HG02870 (cell line): ENCODE data around the gene TMEM53.

Experiments
- ATAC-seq: cut with Tn5 transposase; IDR thresholded peaks from one replicate; pipeline ENCODE4 v1.9.1; 2021; ENCODE audit warnings: mild to moderate bottlenecking, moderate library complexity; ENCODE audit not compliant: unreplicated experiment

TMEM53 gene

DNA sequence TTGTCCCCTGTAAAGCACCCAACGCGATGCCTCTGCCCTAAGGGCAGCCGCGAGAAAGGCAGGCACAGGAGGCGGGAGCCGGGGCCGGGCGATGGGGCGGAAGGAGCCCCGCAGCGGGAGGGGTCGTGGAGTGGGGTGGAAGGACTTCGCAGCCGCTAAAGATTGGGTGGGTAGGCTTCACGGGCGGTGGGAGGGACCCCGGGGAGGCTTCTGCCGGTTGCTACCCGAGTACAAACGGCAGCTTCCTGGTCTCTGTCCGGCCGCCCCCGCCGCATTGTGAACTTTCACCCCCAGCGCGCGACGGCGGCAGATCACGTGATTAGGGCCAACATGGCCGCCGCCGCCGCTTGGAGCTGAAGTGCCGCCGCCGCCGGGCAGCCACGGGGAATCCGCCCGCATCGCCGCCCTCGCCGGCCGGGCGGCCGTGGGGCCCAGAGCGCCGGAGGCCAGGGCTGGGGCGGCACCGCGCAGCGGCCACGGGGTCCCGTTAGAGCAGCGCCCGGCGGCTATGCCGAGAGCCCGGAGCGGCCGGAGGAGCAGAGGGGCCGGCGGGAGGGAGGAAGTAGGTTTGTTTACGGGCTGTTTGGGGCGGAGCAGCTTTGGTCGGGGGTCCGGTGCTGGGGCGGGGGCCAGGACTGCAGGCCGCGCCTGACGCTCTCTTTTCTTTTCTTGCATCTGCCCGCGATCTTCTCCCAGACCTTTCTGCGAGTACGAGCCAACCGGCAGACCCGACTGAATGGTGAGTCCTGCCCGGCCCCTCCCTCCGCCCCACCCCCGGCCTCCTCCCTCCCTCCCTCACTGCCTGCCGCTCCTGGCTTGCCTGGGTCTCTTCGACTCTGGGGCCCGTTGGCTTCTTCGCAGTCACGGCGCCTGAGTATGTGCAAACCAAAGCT, 42.4 kb downstream of the TMEM53 start:
- ATAC-seq = peak; percentile 64

DNA sequence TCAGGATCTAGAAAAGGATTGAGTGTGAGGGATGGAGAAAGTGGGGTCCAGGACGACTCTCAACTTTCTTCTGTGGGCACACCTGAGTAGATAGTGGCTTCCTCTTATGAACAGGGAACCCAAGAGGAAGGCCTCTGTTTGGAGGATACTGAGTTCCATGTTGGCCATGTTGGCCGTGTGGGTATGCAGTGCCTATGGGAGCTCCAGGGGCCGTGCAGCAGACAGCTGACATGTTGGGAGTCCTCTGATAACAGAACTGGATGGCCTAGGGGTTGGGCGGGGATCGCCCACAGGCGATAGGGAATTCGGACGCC, 43.0 kb downstream of the TMEM53 start:
- no peak for ATAC-seq

DNA sequence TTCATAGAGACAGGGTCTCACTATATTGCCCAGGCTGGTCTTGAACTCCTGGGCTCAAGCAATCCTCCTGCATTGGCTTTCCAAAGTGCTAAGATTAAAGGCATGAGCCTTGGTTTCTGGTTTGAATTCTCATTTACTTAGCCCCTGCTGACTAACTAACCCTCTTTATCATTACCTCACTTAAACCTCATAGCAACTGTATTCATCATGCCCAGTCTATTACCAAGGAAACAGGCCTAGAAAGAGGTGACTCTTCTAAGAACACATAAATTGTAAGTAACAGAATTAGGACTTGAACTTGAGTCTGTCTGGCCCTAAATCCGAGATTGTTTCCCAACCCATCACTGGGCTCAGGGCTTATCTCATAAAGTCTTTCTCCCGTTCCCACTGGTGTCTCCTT, 44.2 kb downstream of the TMEM53 start:
- ATAC-seq = no peak

DNA sequence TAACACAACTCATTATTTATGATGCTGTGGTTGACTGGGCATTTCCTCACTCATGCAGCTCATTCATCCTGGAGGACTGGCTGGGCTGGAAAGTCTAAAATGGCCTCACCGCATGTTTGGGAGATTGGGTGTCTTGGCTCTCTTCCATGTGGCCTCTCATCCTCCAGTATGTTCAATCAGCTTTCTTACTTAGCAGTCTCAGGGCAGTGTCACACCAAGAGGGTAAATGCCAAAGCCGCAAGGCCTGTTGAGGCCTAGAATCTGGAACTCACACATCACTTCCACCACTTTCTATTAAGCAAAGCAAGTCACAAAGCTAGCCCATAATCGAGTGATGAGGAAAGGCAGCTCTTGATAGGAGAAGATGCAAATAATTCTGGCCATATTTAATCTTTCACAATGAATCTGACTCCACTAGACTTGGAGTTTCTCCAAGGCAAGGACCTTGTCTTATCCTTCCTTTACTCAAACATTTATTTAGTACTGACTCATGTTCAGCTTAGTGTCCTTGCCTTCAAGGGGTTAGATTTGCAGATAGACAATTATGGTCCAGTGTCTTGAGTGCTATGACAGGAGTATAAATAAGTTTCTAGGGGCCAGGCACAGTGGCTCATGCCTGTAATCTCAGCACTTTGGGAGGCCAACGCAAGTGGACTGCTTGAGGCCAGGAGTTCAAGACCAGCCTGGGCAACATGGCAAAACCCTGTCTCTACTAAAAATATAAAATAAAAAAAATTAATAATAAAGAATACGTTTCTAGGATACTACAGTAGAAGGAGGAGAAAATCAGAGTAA, 45.1 kb downstream of the TMEM53 start:
- no peak for ATAC-seq

DNA sequence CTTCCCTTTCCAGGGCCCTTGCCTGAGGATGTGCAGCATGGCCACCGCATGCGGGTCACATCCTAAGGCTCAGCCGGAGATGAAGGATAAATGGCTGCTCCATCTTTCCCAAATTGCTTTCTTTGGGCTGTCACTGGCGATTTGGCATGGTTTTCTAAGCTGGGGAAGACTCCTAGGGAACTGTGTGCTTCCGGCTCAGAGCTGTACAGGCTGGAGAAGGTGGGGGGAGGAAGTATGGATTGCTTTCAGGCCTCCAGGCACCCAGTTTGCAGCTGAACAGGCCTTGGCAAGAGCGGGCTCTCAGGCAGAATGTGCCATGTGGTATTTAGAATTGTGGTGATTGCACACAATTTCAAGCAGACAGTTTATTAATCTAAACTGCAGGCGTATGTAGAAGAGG, 48.9 kb downstream of the TMEM53 start:
- no peak for ATAC-seq

DNA sequence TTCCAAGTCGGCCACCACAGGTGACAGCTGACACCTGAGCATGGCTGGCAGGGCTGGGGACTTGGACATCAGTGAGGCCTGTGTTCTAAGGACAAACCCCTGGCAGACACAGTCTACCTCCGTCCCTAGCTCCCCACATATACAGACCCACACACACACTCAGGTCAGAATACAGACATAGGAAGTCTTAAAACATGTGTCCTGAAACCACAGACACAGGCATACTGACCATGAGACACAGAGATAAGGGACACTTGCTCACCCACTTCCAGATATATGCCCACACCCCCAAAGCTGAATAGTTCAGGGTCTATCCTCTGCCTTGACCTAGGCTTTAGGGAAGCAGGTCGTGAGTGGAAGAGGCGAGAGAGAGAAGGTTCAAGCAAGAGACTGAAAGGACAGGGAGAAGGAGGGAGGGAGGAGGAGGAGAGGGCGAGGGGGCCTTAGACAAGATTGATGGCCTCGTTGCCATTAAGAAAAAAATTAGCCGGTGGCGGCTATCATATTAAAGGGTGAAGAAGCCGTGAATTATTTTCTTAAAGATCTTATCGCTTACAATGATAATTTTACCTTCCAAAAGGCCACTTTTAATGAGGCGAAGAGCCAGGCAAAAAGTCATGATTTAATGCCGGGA, 49.9 kb downstream of the TMEM53 start:
- ATAC-seq = no peak

DNA sequence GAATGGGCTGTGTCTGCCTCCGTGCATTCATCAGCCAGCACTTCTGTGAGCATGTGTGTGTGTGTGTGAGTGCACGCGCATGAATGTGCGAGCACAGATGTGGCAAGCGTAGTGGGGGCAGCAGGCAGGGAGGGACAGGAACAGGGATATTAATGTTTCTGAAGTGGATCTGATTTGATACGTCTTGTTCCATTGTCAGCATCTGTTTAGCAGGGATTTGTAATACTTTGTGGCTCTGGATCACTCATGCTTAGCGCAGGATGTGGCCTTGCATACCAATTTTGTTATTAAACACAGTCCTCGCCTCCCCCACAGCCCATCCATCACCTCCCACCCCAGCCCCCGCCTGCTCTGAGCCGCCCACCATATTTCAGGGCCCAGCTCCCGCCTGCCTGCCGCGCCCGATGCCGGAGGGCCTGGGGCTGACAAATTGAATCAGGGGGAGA, 52.4 kb downstream of the TMEM53 start:
- no peak for ATAC-seq

DNA sequence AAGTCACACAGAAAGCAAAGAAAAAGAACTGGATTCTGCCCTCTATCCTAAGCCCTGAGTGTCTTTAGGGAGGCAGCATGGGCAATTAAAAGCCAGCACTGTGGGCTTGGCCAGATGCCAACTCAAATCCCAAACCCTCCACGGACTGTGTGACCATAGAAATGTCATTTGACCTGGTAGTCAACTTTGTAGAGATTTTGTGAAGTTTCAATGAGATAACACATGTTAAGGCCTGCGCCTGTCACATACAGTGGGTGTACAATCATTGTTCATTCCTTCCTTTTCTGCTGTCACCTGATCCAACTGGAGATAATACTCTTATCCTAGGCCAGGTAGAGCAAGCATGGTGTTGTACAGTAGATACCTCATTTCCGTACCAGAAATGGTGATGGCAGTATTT, 54.2 kb downstream of the TMEM53 start:
- ATAC-seq = no peak

DNA sequence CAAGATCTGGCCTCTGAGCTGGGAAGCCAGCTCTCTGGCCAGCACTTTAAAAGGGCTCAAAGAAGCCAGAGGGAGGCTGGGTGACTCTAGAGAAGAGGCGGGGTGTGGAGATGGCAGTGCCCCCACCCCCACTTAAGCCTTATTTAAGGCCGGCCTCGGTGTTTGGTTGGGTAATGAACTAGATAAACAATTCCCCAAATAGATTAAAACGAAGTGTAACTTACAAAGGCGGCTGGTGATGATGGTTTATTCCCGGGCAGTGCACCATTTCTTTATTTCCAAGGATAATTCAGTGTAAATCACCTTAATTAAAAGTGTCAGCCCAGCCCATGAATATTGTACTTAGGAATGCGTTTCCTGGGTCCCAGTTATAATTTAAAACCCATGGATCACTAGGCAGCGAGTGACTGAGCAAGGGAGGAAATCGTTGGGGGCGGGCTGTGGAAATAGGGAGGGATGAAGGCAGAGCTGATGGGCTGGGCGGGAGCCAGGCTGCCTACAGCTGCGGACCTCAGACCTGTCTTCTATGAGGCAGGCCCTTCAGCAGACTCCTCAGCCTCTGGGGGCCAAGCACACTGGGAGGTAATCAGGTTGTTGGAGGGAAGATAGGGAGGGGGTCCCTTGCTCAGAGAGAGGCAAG, 54.9 kb downstream of the TMEM53 start:
- no peak for ATAC-seq

DNA sequence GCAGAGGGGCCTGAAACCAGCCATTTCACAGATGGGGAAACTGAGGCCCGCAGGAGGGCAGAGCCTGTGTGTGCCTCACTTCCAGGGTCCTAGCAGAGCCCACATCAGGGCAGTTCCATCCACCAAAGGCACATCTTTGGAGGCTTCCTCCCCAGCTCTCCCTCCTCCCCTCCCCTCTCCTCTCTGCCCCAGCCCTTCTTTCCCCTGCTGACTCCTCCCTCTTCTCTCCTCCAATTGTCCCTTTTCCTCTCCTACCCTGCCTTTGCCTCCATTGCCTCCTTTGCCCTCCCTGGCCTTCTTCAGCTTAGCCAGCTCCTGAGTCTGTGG, 56.6 kb downstream of the TMEM53 start:
- no peak for ATAC-seq

DNA sequence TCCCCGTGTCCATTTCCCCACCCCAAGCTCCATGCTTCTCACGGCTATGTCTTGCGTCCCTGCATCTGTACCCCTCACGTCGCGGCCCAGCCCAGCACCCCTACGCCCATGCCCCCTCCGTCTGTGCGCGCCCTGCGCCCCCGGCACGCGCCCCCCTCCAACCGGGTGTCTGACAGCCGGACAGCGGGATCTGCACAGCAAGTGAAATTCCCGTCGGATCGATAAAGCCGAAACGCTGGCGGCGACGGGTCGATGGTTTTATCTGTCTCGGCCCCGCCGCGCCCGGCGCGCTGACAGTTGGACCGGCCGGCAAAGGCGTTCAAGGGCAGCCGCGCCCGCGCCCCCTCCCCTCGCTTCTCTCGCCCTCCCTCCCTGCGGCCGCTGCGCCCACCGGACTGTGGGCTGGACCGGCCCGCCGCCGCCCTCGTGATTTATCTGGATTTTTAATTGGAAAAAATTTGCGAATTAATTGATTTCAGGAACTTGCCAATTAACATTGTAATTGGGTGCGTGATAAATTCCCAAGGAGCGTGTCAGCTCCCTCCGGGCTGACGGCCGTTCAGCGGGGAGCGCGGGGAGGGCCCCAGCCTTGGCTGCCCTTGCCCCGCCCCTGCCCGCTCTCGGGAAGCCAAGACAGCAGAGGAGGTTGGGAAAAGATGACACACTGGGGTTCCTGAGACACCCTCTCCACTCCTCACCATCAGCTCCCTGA, 57.1 kb downstream of the TMEM53 start:
- no peak for ATAC-seq

DNA sequence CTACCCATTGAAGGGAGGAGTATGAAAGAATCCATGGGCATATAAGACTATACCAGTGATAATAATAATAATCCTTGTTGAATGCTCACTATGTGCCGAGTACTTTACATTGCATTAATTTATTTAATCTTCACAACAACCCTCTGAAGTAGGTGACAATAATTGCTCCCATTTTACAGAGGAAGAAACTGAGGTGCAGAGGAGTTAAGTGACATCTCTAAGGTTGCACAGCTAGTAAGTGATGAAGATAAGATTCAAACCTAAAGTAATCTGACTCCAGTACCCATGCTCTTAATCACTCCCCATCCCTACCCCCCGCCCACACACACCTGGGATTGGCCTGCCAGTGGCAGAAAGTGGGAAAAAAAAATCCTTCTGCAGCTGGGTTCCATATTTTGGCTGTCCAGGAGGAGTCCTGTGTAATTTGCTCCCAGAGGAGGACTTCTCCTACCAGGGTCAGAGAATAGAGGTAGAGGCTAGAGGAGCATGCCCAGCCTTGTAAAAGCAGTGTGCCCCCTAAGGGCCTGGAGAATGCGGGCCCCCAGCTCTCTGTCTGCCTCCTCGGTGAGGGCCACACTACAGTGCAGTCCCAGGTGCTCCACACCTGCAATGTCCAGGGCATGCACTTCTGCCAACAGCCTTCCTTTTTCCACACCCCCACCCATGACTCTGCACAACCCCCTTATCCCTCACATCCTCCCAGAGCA, 57.8 kb downstream of the TMEM53 start:
- no peak for ATAC-seq

DNA sequence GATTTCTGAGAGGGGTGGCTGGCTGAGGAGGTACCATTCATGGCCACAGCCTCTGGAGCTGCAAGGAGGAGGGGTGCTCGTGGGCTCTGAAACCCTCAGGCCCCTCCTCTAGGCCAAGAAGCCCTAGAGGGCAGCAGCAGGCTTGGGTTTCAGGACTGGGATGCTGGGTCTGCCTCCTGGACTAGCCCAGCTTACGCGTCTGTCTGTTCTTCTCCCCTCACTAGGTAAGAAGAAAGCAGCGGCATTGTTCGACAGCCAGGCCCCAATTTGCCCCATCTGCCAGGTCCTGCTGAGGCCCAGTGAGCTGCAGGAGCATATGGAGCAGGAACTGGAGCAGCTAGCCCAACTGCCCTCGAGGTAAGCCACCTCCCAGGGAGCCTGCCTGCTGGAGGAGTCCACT, 60.3 kb downstream of the TMEM53 start:
- ATAC-seq = no peak

DNA sequence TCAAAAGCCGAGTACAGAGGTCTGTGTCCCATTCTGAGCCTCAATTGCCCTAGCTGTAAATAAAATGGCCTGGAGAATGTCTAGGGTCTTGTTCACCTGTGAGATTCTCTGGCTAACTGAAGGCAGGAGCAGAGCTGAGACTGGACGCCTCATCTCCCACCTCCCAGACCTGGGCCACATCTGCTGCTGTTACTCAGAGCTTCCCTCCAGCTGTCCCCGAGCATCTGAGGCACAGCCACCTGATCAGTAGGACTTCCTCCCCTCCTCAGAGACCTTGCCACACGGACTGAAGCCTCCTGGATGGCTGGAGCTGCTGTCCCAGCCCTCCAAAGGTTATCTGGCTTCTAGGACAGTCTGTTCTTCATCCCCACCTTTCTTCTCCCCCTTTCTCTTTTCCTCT, 62.4 kb downstream of the TMEM53 start:
- no peak for ATAC-seq

DNA sequence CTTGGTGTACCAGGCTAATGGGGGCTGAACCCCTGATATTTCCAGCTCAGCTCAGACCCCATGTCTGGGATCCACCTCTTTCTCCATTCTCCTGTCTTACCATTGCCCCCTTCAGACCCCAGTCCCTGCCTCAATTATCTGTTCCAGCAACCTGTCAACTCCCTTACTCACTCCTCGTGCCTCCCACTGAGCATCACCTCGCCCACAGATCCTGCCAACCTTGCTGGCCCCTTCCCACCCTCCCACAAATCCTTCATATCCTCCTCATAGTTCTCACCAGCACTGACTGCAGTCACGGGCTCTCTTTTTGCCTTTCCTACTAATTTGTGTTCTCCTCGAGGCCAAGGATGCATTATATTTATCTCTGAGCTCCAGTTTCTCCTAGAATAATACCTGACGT, 62.9 kb downstream of the TMEM53 start:
- ATAC-seq = no peak

DNA sequence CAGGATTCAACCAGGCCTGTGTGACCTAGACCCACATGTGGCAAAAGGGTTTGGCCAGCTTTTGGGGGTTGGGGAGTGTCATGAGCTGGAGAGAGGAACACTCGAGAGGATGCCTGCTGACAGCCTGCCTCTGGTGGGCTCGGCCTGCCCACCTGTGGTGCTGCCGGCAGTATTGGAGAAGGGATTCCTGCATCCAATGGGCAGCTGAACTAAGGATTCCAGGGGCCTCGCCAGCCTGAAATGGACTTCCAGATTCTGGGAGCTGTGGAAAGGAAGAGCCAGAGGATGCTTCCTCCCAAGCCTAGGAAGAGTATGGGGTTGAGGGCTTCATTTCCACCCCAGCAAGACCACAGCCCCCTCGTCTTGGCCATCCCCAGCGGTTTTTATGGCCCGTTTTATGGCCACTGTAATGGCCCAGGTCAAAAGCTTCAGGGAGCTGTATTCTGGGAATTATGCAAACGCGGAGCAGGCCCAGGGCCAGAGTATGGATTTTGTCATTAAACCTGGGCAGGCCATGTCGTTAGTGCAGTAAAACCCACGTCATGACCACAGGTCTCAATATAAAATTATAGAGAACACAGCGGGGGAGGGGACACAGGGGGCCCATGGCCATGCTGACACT, 63.6 kb downstream of the TMEM53 start:
- no peak for ATAC-seq

DNA sequence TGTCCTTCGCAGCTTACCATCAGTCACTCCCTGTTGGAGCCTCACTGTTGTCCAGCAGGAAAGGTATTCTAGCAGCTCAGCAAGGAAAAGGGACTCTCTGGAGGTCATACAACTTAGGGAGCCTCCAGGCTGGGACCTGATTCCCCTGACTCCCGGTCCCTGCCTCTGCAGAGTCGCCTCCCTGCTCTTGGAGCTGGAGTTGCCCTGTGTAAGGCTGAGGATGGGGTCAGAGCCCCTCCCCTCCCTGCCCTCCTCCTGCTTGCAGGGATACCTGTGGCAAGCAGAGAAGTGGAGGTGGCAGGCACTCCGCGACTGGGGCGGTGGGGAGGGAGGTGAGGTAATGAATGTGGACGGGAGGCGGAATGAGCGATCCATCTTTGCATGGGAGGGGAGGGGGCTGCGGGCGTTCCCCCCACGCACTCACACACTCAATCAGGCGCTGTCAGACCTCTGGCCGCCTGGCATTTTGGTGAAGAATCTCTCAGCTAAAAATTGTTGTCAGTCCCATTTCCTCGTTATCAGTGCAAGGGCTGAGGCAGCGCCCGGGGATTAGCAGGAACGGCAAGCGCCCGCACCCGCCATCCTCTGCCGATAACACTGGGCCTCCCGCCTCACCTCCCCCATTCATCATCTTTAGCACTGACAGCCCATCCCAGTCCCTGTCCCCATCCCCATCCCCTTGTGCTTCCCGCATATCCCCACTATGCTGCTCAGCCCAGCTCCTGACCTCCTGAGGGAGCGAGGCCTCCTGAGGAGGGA, 64.3 kb downstream of the TMEM53 start:
- ATAC-seq = no peak

DNA sequence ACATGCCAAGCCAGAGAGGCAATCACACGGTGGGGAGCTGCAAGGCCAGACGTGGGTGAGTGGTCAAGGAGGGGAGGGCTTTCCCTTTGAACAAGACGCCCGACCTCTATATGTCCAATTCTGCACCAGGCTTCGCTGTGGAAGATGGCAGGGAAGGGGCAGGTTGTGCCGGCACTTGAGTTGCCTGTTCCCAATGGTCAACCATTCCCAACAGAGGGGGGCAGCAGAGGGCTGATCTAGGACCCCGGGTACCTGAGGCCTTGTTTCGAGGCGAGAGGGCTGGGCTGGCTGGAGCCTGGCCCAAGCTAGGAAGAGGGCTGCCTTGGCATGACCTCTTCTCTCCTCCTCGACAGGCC, 64.9 kb downstream of the TMEM53 start:
- no peak for ATAC-seq

DNA sequence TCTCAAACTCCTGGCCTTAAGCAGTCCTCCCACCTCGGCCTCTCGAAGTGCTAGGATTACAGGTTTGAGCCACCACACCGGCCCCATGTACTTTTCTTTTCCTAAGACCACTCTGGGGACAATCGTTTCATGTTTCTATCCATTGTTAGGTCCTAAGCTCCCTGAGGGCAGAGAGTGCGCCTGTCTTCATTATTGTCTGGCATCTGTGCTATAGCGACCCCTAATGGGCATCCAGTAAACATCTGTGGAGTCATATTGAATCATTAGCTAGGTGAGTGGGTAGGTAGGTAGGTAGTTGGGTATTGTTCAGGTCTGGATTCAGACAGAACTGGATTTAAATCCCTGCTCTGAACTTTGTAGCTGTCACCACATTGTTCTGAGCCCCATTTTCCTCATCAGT, 66.1 kb downstream of the TMEM53 start:
- no peak for ATAC-seq
